Activated T-cell treated with anti-CD3 and anti-CD28 coated beads, Interleukin-2, amount 50 U/mL, for 1 hour (primary cell): ENCODE data around the gene CRYAB.

Source experiments
- DNase-seq: peaks from one replicate; pipeline ENCODE4 v3.0.0-alpha.2; 2020

The CRYAB gene, protein sequence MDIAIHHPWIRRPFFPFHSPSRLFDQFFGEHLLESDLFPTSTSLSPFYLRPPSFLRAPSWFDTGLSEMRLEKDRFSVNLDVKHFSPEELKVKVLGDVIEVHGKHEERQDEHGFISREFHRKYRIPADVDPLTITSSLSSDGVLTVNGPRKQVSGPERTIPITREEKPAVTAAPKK

DNA sequence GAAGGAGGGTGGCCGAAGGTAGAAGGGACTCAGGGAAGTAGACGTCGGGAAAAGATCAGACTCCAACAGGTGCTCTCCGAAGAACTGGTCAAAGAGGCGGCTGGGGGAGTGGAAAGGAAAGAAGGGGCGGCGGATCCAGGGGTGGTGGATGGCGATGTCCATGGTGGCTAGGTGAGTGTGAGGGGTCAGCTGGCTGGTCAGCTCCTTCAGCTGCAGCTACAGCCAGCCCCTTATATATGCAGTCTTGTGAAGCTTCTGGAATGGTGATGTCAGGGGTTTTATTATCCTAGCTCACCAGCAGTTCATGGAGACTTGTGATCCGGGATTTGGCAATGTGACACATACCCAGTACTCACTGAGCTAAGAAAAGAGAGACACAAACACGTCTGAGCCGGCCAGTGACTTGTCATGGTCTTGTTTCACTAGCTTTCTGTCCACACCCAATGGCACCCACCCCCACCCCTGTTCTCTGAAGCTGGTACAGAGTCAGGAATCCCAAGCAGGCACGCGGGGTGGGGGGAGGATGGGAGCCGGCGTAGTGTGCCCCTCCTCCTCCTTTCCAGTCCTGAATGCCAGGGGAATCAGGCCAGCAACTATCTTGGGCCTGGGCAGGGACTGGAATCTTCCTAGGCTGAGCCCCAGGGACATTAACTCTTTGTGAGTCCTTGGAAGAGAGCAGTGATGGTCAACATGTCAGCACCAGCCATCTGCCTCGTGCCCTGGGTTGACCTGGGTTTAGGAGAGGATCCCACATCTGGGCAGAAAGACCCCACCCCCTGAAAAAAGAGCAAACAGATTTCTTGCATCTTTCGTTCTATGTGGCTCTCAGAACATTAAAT lies at the start of gene CRYAB:
CRYAB (minus strand) TSS at position 208 of the 839 bp plus-strand sequence; CDS start at position 162, 46 bp downstream.
- no peak for DNase-seq

DNA sequence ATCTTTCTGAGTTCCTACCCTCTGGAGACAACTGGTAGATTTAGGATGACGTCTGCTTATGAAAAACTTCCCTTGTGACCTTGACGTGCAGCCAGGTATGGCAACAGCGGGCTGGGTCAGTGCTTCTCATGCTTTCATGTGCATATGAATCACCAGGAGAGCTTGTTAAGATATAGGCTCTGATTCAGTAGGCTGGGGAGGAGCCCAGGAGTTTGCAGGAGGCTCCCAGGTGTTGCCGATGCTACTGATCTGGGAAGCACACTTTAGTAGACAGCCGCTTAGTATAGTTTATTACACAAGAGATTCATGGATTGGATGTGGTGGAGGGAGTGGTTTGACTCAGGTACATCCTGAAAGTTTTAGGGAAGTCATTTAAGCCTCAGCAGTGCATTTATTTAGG lies 49.3 kb upstream of the CRYAB start:
- no peak for DNase-seq

DNA sequence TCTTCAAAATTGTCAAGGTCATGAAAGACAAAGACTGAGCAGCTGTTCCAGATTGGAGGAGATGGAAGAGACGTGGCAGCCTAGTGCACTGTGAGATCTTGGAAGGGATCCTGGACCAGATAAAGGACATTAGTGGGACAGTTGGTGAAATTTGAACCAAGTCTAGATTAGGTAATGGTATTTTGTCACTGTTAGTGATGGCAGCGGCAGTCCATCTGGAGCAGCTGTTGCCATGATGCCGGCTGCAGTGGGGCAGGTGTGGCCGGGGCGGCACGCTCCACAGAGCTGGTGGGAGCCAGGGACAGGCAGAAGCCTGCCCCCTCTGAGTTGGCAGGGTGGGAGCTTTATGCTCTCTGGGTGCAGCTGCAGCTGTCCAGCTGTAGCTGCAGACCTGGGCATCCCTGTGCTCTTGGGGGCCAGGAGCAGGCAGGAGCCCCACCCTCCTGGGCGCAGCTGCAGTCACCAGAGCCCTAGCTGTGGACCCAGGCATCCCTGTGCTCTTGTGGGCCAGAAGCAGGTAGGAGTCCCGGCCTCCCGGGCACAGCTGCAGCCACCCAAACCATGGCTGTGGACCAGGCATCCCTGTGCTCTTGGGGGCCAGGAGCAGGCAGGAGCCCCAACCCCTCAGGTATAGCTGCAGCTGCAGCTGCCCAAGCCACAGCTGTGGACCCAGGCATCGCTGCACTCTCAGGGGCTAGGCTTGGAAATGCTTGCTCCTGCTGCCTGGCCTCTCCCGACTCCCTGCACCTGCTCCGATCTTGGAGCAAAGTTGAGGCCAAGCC lies 46.3 kb upstream of the CRYAB start:
- no peak for DNase-seq

DNA sequence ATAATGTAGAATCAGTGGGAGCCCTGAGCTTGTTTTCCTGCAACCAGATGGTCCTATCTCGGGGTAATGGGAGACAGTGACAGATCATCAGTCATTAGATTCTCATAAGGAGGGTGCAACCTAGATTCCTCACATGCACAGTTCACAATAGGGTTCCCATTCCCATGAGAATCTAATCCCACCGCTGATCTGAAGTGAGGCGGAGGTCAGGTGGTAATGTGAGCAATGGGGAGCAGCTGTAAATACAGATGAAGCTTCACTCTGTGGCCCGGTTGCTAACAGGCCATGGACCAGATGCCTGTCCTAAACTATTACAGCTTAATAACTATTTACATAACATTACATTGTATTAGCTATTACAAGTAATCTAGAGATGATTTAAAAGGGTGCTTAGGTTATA lies 42.6 kb upstream of the CRYAB start:
- DNase-seq = no peak

DNA sequence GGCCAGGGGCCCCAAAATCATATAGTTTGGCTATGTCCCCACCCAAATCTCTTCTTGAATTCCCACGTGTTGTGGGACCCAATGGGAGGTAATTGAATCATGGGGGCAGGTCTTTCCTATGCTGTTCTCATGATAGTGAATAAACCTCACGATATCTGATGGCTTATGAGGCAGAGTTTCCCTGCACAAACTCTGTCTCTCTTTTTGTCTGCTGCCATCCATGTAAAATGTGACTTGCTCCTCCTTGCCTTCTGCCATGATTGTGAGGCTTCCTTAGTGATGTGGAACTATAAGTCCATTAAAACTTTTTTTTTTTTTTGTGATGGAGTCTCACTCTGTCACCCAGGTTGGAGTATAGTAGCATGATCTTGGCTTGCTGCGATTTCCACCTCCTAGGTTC lies 40.0 kb upstream of the CRYAB start:
- DNase-seq = no peak

DNA sequence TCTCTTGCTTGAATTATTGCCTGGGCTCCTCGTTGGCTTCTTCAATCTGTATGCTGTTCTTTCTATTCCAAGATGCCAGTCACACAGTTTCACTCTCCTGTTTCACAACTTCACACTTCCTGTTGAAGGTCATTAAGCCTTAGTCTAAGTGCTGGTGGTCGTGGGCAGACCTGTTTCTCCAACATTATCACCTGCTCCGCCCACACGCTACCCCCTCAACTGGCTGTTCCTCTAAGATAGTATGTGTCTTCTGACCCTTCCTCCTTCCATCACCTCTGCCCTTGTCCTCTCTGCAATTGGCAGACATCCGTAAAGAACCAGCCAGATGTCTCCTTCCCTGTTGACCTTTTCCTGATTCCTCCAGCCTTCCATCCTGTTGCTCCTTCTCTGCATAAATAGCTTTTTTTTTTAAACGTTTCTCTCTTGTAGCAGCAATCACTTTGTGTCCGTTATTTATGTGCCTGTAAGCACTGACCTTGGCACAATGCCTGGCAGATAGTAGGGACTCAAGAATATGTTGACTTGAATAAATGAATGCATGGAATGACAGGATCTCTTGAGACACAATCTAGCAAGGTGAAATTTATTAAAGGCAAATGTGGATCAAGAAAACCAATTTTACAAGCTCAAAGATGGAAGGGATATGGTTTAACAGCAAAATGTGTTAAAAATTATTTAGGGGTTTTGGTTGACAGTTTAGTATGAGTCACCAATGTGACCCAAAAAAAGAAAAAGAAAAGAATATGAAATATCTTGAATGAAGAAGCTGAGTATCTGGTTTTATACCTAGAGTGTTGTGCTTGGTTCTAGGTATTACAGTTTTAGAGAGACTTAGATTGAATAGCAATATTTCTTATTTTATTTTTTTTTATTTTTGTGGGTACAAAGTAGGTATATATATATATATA lies 38.2 kb upstream of the CRYAB start:
- DNase-seq = no peak

DNA sequence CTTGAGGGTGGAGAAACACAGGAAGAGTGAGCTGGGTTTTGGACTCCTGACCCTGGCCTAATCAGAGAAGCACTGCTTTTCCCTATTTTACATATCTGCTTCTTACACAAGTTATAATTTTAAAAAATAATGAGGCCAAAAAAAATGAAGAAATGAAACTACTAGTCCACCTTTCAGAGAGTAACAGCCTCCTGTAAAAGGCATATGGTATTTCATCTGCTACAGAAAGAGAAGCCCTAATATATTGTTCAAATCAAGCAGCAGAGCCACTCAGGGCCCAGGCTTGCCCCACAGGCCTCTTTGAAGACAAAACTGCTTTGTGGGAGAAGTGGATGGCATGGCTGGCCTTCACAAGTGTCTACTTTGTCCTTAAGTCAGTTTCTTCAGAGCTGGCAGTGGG lies 35.6 kb upstream of the CRYAB start:
- no peak for DNase-seq

DNA sequence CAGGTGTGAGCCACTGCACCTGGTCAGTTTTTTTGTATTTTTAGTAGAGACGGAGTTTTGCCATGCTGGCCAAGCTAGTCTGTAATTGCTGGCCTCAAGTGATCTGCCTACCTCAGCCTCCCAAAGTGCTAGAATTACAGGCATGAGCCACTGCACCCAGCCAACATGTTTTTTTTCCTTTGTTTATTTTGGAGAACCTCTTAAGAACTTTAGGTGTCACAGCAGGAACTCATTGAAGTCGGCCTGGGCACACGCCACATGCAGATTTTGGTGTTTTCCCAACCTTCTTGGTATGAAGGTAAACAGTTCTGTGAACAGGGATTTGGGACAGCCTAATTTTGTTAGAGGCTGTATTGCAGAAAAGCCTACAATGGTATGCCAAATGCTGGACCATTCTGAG lies 34.9 kb upstream of the CRYAB start:
- DNase-seq = no peak

DNA sequence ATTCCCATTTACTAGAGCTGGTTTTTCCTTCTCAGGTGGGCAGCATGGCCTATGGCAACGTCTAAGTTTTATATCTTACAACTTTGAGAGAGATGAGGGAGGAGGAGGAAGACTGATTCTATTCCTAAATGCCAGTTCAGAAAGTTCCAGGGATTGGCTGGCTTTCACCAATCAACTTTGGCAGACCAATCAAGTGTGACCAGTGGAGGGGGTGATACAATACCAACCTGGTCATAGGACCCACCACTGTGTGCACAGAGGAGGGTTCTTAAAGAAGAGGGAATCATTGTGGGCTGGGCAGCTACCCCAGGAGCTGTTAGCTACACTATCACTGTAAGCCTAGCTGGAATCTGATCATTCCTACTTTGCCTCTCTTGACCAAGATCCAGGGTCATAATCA lies 33.6 kb upstream of the CRYAB start:
- no peak for DNase-seq

DNA sequence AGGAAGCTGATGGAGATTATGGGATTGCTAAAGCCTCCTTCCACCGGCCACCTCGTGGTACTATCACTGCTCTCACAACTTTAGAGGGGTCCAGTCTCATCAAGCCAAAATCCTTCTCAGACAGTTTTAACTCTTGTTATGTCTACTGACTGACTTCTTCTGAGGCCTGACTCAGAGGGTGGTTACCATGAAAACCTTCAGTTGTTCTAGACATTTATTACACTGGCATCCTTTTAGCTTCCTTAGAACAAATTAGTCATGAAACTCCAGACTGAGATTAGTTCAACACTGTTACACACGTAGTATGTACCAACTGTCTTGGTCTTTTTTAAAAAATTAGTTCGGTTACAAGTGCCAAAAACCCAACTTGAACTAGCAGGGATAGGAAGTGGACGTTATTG lies 33.1 kb upstream of the CRYAB start:
- DNase-seq = no peak

DNA sequence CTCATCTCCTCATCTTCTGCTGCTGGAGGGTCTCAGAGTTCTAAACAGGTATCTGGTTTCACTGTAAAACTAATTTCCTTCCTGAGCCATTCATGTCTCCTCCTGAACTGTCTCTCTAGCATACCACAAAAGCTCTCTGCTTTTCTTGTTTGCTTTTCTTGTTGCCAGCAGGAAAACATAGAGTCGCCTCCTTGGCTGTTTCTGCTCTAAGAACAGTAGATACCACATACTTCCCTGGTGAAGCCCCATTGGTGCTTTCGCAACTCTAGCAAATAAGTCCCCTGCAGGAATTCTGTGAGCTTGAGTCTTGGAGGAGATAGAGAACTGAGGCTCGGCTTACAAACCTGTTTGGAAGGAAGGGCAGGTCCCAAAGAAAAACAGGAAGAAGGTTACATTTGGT lies 32.6 kb upstream of the CRYAB start:
- DNase-seq = no peak

DNA sequence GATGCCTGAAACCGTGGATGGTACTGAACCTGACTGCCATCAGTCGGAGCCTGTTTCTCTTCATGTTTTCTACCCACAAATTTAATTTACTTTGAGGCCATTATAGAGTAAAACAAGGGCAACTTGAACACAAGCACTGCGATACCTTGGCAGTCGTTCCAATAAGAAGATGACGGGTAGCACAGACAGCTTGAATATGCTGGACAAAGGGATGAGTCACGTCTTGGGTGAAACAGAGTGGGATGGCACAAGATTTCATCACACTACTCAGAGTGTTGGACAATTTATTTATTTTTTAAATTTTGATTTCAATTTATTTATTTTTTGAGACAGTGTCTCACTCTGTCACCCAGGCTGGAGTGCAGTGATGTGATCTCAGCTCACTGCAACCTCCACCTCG lies 31.3 kb upstream of the CRYAB start:
- no peak for DNase-seq

DNA sequence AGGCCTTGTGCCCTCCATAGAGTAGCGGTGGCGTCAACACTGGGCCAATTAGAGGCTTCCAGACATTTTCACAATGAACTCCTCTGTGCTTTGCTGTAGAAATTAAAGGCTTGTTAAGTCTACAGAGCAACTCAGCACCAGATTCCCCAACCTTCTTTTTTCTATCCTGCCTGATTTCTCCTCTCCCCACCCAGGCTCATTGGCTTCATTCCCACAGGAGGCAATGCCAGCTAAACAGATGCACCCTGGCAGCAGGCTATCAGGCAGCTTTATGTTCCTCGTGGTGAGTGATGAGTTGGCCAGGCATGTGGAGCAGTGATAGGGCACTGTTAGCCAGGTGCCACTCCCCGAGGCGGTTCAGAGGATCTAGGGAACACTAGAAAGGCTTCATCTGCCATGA lies 30.4 kb upstream of the CRYAB start:
- DNase-seq = no peak

DNA sequence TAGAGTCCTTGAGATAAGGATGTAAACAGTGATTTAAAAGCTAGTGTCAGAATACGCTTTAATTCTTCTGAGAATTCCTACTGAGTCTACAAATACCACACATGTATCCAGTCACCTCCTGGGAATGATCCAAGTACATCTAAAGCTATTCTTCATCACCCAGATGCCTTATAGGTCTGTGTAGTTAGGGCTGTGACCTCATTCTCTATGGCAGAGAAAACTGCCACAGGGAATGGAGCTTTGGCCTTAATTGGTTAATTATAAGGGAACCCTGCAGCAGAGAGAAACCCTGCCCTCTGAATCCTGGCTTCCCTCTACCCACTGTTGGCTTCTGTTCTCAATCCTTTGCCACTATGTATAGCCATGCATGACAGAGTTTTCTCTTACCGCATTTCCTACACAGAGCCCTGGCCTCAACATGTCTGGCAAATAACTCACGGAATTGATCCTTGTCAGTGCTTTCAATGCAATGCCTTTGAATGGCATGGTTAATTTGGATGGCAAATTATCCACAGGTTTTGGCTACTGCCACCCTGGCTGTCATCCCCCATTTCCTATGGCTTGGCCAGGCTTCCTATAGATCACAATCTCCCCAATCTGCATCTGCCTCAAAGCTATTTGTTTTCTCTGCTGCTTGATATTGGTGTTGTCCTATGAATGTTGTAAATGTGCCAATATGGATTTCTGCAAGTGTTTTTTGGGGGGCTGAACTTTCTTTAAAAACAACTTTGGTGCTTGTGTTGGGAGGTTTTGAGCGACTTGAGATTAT lies 28.4 kb upstream of the CRYAB start:
- DNase-seq = no peak

DNA sequence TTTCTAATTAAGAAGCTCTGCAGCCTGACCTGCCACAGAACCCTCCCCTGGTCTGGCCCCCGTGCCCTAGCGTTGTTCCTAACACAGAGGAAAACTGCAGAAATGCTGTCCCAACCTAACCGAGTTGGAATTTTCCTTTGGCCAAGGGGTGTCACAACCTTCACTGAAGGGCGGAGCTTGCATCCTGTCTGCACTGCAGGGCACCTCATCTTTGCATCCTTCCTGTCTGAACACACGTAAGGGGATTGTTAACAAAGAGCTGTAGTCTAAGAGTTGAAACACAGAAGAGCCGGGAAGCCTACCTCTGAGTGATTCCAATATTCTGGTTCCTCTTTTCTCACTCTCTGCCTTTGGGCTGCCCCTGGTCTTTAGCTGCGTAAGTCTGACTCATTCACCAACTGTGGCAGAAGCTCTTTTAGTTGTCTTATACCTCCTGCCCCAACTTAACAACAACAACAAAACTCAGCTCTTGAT lies 27.2 kb upstream of the CRYAB start:
- no peak for DNase-seq

DNA sequence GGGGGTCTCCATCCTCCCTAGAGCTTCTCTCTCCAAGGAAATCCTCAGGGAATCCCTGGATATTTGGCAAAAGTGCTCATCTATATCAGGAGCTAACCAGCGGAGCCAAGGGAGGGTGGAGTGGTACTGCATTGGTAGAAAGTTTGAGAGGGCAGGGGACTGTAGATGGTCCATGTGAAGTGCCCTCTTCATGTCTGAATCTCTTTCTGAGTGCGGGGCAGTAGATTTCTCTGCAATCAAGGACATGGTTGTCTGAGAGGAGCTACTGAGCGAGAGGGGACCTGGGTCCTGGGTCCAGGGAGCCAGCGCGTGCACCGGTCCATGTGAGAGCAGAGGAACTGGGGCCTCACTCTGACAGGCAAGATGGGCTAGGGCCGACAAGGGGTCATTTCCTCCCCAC lies 26.3 kb upstream of the CRYAB start:
- DNase-seq = no peak

DNA sequence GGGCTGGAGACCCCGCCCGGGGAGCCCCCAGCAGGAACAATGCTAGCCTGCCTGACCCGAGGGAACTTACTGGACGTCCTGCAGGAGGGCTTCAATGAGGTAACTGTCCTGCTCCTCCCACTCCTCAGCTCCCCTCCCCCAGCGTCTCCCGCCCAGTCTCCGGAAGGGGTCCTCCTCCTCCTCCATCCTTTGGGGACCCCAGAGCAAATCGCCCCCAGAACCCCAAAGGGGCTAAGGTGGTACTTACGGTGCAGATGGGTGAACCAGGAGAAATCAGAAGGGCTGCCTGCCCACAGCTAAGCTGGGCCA lies 25.8 kb upstream of the CRYAB start:
- no peak for DNase-seq

DNA sequence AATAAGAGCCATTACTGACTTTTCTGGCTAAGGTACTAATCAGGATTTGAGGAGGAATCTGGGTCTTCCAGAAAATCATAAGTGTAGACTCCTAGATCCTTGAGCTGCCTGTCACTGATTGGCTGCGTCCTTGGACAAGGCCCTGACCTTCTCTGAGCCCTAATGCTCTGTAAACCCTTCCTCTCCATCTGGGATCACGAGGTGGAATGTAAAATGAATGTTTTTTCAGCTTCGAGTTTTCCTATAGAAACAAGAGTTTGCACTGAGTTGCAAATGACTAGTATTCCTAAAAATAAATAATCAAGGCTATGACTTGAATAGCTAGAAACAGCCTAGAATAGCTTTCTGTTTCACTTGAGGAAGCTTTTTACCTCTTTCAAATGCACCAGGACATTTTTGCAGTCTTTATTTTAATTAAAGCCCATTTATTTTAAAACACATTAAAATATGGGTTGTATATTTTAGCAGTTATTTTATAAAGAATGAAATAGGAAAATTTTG lies 24.5 kb upstream of the CRYAB start:
- DNase-seq = no peak

DNA sequence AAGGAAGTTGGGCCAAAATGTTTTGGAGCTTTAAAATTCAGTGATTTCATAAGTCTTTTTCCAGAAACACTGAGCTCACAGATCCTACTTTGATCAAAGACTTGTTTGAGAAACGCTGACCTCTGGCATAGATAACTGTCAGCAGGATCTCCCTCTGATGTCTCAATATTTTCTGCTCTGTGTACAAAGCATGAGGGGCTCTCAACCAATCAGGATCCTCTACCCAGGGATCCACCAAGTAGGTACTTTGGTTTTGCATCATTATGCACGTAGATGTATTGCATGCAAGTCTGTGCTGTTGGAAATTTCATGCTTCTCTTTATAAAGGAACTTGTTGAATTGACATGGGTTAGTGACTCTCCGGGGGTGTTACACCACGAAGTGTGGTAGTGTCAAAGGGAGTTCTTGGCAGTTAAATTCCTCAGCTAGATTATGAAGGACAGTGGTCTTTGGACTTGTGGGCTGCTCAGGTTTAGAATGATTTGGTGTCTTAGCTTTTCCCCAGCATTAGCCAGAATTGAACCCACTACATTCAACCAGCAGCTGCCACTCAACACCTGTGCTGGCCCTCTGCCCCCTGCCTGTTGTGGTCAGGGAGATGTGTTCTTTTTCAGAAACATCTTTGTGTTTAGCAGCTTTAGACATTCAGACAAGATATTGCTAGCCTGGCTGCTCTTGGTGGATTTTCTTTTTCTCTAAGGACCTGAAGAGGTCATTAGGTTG lies 23.9 kb upstream of the CRYAB start:
- DNase-seq = no peak

DNA sequence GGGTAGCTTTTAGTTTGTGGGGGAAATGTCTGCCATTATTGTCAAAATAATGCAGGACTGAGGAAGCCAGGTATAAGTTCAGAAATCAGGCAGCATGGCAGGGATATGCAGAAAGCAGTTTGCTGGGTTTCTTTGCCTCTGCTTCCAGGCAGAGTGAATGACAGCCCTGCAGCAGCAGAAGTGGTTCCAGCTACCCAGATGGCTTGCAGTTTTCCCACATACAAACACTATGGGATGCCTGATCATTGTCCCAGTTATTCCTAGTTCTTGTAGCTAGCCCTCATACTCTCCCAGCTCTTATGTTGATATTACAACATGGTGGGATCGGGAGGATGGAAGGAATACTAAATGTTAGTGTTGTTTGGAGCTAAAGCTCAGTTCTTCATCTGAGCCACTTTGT lies 22.7 kb upstream of the CRYAB start:
- no peak for DNase-seq

DNA sequence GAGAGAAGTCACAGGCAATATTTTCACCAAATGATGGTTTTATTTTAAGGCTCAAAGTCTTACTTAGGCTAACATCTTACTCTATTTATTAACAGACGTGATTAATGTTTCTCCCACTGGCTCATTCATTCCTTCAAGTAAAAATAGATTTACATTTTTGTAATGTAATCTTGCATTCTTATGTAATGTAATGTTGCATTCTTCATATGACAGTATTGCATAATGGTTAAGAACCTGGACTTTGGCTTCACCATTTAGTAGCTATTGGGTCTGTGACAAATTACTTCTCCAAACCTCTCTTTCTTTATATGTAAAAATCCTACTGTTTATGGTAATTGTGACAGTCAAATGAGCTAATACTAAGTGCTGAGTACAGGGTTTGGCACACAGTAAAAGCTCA lies 22.3 kb upstream of the CRYAB start:
- no peak for DNase-seq
